Mesodermal cell (in vitro differentiated cells): ENCODE measurements around the gene ZFYVE9.

ENCODE experiments used
- H3K27ac ChIP-seq: 2 replicates; pipeline ENCODE4 v1.7.0; 2013; ENCODE audit warnings: mild to moderate bottlenecking, low read depth, low read length, moderate library complexity; ENCODE audit not compliant: severe bottlenecking
- H3K36me3 ChIP-seq: 2 replicates; pipeline ENCODE4 v1.7.1; 2013; ENCODE audit warnings: mild to moderate bottlenecking, low read length, moderate library complexity; ENCODE audit not compliant: control insufficient read depth, insufficient read depth
- H3K4me1 ChIP-seq: one replicate; pipeline ENCODE4 v1.7.1; 2013; ENCODE audit warnings: mild to moderate bottlenecking, low read length; ENCODE audit not compliant: insufficient read depth, control insufficient read depth, poor library complexity, severe bottlenecking
- H3K4me3 ChIP-seq: 2 replicates; pipeline ENCODE4 v1.7.0; 2013; ENCODE audit warnings: low read length, control low read depth, mild to moderate bottlenecking; ENCODE audit not compliant: insufficient read depth, poor library complexity, severe bottlenecking; ENCODE audit errors: extremely low read depth
- H3K9me3 ChIP-seq: 2 replicates; pipeline ENCODE4 v1.7.1; 2013; ENCODE audit warnings: mild to moderate bottlenecking, low read length, moderate library complexity; ENCODE audit not compliant: control insufficient read depth
- WGBS, 2 experiments: methylation state at CpG; one replicate each; pipeline ENCODE4 v1.1.5; 2013; ENCODE audit warnings: missing lambda C conversion rate in 2 of 2; ENCODE audit not compliant: insufficient coverage in 2 of 2; 5-methylcytosine and 5-hydroxymethylcytosine counted together

The ZFYVE9 gene

DNA sequence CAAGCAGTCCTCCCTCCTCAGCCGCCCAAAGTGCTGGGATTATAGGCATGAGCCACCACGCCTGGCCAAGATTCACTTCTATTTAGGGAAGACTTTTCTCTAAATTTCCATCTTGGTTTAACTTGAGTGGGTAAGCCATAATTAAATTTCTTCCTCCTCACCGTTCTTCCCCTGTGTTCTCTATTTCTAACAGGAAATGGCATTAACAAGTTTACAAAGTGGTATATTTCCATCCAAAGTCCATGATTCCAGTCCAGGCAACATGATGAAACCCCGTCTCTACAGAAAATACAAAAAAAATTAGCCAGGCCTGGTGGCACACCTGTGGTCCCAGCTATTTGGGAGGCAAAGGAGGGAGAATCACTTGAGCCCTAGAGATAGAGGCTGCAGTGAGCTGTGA, 92.1 kb downstream of the ZFYVE9 start:
- 89 to 94% methylated on average over 1 to 3 of the region's 4 CpGs for WGBS, 2 experiments
- Histone ChIP-seq H3K4me3 (no peak overlapping the region), H3K4me1 (peaks cover 11% of the 10 kb centered on the region), H3K27ac (no peak overlapping the region), H3K9me3 (no peaks in the 10 kb centered on the region), H3K36me3 (no peaks in the 10 kb centered on the region)

GRCh38 chr1:52234708-52235107, 92.8 kb downstream of the ZFYVE9 start:
- Histone ChIP-seq H3K4me3 (no peak overlapping the region), H3K36me3 (no peaks in the 10 kb centered on the region), H3K27ac (no peak overlapping the region), H3K9me3 (no peaks in the 10 kb centered on the region), H3K4me1 (peaks cover 16% of the 10 kb centered on the region)

GRCh38 chr1:52235646-52236045, 93.8 kb downstream of the ZFYVE9 start:
- Histone ChIP-seq H3K4me3 (no peak overlapping the region), H3K4me1 (peaks cover 16% of the 10 kb centered on the region), H3K9me3 (no peaks in the 10 kb centered on the region), H3K36me3 (no peaks in the 10 kb centered on the region), H3K27ac (no peak overlapping the region)
- 88% methylated on average over 1 of the region's 2 CpGs; no CpG with 5 or more reads in 1 of the 2 experiments for WGBS, 2 experiments

DNA sequence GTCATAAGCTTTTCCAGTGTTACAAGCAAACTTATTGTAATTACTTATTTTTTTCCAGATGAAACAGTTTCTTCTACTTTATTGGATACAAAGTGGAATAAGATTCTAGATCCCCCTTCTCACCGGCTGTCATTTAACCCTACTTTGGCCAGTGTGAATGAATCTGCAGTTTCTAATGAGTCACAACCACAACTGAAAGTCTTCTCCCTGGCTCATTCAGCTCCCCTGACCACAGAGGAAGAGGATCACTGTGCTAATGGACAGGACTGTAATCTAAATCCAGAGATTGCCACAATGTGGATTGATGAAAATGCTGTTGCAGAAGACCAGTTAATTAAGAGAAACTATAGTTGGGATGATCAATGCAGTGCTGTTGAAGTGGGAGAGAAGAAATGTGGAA, 95.5 kb downstream of the ZFYVE9 start:
- Histone ChIP-seq H3K4me1 (peaks cover 16% of the 10 kb centered on the region), H3K36me3 (no peaks in the 10 kb centered on the region), H3K4me3 (no peak overlapping the region), H3K27ac (no peak overlapping the region), H3K9me3 (no peaks in the 10 kb centered on the region)
- no CpG with 5 or more reads among the region's 1 CpG for WGBS, 2 experiments

DNA sequence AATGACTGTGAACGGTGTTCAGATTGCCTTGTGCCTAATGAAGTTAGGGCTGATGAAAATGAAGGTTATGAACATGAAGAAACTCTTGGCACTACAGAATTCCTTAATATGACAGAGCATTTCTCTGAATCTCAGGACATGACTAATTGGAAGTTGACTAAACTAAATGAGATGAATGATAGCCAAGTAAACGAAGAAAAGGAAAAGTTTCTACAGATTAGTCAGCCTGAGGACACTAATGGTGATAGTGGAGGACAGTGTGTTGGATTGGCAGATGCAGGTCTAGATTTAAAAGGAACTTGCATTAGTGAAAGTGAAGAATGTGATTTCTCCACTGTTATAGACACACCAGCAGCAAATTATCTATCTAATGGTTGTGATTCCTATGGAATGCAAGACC, 96.6 kb downstream of the ZFYVE9 start:
- no peaks in the 10 kb centered on the region for H3K9me3 ChIP-seq
- whole genome bisulfite sequencing, 2 experiments: 90 to 100% methylated on average over 1 of the region's 2 CpGs
- peaks cover 16% of the 10 kb centered on the region for H3K4me1 ChIP-seq
- peaks cover 3% of the 10 kb centered on the region for H3K36me3 ChIP-seq
- no peak overlapping the region for H3K27ac ChIP-seq
- no peak overlapping the region for H3K4me3 ChIP-seq

- no peak overlapping the region for H3K4me3 ChIP-seq
- H3K4me1 ChIP-seq: peaks cover 16% of the 10 kb centered on the region
- peaks cover 3% of the 10 kb centered on the region for H3K36me3 ChIP-seq
- WGBS, 2 experiments: 86 to 92% methylated on average over 2 to 3 of the region's 3 CpGs
- H3K9me3 ChIP-seq: no peaks in the 10 kb centered on the region
- H3K27ac ChIP-seq: no peak overlapping the region
Observed at GRCh38 chr1:52238887-52239707, 97.2 kb downstream of the ZFYVE9 start.

GRCh38 chr1:52239708-52240001, 97.8 kb downstream of the ZFYVE9 start:
- peaks cover 16% of the 10 kb centered on the region for H3K4me1 ChIP-seq
- no peak overlapping the region for H3K4me3 ChIP-seq
- H3K36me3 ChIP-seq: peaks cover 3% of the 10 kb centered on the region
- no peak overlapping the region for H3K27ac ChIP-seq
- no peaks in the 10 kb centered on the region for H3K9me3 ChIP-seq
- 80% methylated on average over 1 of the region's 1 CpG; no CpG with 5 or more reads in 1 of the 2 experiments for WGBS, 2 experiments

DNA sequence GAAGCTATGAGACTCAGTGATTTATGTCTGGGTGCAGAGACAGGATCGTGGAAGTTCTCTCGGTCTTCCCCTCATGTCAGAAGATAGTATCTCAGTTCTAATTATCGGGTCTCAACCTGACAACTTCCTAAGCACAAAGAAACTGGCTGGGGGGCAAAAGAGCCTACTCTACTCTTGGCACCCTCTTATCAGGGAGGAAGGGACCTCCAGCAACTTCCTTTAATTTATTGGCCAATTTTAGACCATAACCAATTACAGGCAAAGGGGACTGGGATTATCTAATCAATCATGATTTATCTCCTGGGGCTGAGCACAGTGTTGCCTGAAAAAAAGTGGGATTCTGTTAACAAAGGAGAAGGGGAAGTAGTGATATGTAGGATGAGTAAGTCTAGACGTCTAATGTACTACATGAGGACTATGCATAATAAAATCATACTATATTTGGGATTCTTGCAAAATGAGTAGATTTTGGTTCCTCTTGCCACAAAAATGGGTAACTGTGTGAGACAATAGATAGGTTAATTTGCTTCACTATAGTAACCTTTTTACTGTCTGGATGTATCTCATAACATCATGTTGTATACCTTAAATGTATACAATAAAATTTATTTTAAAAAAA, 98.8 kb downstream of the ZFYVE9 start:
- 52% methylated on average over 3 of the region's 4 CpGs; no CpG with 5 or more reads in 1 of the 2 experiments for WGBS, 2 experiments

DNA sequence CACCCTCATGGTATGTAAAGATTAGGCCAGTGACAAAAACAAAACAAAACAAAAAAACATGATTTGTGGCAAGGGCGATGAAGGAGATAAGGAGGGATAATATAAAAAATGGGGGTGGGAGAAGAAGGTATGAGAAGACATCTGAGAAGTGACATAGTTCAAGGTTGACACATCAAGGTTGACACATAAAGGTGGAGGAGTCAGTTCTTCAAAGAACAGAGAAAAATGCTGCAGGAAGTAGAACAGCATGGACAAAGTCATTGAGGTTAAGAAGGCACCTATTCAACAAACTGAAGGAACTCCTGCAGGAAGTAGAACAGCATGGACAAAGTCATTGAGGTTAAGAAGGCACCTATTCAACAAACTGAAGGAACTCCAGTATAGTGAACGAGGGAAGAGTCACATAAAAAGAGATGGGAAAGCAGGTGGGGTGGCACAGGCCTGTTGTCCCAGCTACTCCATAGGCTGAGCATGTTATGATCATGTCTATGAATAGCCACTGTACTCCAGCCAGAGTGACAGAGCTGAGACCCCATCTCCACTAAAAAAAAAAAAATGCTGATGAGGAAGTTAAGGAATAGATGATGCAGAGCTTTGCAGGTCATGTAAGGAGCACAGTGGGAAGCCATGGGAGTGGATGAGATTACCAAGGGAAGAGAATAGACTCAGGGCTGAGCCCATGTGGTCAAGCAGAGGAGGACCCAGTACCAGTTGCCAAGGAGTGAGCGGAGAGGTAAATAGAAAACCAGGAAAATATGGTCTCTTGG, 101.5 kb downstream of the ZFYVE9 start:
- peaks cover 3% of the 10 kb centered on the region for H3K36me3 ChIP-seq
- H3K27ac ChIP-seq: no peak overlapping the region
- no peak overlapping the region for H3K4me3 ChIP-seq
- 94 to 95% methylated on average over 3 of the region's 3 CpGs for WGBS, 2 experiments
- H3K9me3 ChIP-seq: no peaks in the 10 kb centered on the region
- peaks cover 10% of the 10 kb centered on the region for H3K4me1 ChIP-seq

More for the DNA sequence above, 98.8 kb downstream of the ZFYVE9 start:
- Histone ChIP-seq H3K4me1 (peaks cover 16% of the 10 kb centered on the region), H3K27ac (no peak overlapping the region), H3K36me3 (peaks cover 3% of the 10 kb centered on the region), H3K9me3 (no peaks in the 10 kb centered on the region), H3K4me3 (no peak overlapping the region)

DNA sequence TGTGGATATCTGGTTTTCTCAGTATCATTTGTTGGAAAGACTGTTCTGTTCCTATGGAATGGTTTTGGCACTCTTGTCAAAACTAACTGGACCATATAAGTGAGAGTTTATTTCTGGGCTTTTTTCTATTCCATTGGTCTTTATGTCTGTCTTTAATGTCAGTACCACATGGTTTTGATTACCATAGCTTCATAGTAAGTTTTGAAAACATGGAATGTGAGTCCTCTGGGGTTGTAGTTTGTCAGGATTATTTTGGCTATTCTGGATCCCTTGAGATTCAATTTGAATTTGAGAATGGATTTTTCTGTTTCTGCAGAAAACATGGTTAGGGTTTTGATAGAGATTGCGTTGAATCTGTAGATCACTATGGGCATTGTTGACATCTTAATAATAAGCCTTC, 107.9 kb downstream of the ZFYVE9 start:
- Histone ChIP-seq H3K36me3 (no peaks in the 10 kb centered on the region), H3K4me1 (no peaks in the 10 kb centered on the region), H3K4me3 (no peak overlapping the region), H3K27ac (no peak overlapping the region), H3K9me3 (no peaks in the 10 kb centered on the region)
- WGBS, 2 experiments: no CpG with 5 or more reads among the region's 1 CpG
